ENCODE results near the gene SLC4A2.
"Not testable (repeated sequence)": the region's sequence is repeated elsewhere in the genome, so short reads cannot be mapped to it uniquely, and the experiment has no call there.

SLC4A2 gene

GRCh38 chr7:151025924-151026671 is 33.3 kb upstream of the SLC4A2 start:
- no peak for DNase-seq (ENCODE audit: low read depth in 2 of 2)

- DNase-seq (ENCODE audit: low read depth in 2 of 2), result not testable (repeated sequence)
Observed at GRCh38 chr7:151026771-151027727, 32.3 kb upstream of the SLC4A2 start.

DNA sequence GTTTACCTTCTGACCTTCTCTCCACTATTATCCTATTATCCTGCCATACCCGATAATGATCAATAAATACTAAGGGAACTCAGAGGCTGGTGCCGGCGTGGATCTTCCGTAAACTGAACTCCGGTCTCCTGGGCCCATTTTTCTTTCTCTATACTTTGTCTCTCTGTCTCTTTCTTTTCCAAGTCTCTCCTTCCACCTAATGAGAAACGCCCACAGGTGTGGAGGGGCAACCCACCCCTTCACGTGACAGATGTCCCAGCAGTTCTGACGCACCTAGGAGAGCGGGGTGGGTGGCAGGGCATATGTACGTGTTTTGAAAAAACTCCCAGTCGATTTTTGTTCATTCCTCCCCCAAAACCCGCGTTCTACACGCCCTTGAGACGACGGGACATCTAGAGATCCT is 31.7 kb upstream of the SLC4A2 start:
- not testable (repeated sequence) for DNase-seq (ENCODE audit: low read depth in 2 of 2)

GRCh38 chr7:151028131-151028947 is 31.1 kb upstream of the SLC4A2 start, which contains the start of gene ABCB8:
Gene ABCB8 (plus strand): TSS chr7:151028450. CDS start chr7:151028516, 66 bp downstream.
- peak; percentile 95 for DNase-seq (ENCODE audit: low read depth in 2 of 2)

DNA sequence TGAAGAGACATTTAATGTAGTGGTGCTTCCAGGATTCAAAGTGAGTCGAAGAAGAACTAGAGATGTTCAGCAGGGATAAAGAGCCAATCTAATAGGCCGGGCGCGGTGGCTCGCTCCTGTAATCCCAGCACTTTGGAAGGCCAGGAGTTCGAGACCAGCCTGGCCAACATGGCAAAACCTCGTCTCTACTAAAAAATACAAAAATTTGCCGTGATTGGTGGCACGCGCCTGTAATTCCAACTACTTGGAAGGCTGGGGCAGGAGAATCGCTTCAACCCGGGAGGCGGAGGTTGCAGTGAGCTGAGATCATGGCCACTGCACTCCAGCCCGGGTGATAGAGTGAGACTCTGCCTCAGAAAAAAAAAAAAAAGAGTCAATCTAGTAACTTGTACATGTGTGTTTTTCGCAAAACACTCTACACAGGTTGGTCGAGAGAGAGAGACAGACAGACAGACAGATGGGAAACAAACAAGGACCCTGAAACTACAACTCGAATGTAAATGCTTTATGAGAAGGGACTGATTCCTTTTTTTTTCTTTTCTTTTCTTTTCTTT is 30.4 kb upstream of the SLC4A2 start:
- DNase-seq (ENCODE audit: low read depth in 2 of 2), result no peak

- DNase-seq (ENCODE audit: low read depth in 2 of 2), result no peak
Observed at GRCh38 chr7:151031011-151031410, 28.4 kb upstream of the SLC4A2 start.

GRCh38 chr7:151032936-151033863 is 26.2 kb upstream of the SLC4A2 start:
- no peak for DNase-seq (ENCODE audit: low read depth in 2 of 2)

GRCh38 chr7:151033864-151034249 is 25.5 kb upstream of the SLC4A2 start:
- no peak for DNase-seq (ENCODE audit: low read depth in 2 of 2)

GRCh38 chr7:151034312-151035025 is 24.9 kb upstream of the SLC4A2 start:
- DNase-seq (ENCODE audit: low read depth in 2 of 2), result no peak

- no peak for DNase-seq (ENCODE audit: low read depth in 2 of 2)
Observed at GRCh38 chr7:151035026-151035717, 24.2 kb upstream of the SLC4A2 start.

GRCh38 chr7:151035902-151036301 is 23.5 kb upstream of the SLC4A2 start:
- DNase-seq (ENCODE audit: low read depth in 2 of 2), result no peak

GRCh38 chr7:151038951-151039849 is 20.2 kb upstream of the SLC4A2 start:
- no peak for DNase-seq (ENCODE audit: low read depth in 2 of 2)

DNA sequence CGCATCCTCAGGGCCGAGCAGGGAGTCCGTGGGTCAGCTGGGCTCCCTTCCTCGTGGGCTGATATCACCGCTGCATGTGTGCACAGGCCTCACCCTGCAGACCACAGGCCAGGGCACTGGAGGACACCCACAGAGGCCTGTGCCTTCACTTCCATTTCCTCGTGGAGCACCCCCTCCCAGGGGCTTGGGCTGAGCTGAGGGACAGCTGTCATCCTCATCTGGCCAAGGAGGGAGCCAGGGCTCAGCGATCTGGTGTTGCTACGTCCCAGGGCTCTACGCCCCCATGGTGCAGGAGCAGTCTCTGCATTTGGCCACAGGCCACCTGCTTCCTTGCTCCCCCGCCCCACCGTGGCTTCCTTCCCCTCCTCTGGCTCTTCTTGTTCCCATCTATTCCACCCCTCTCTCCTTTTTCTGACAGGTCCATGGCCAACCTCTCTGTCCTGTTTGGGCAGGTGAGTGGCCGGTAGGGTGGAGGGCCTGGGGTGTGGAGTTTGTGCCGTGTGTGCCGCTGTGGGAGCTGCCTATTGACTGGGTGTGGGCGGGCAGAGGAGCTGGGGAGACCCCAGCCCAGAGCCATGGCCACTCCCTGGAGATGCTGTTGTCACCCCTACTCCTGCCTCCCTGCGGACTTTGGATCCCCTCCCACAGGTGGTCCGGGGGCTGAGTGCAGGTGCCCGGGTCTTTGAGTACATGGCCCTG is 19.4 kb upstream of the SLC4A2 start:
- no peak for DNase-seq (ENCODE audit: low read depth in 2 of 2)

DNA sequence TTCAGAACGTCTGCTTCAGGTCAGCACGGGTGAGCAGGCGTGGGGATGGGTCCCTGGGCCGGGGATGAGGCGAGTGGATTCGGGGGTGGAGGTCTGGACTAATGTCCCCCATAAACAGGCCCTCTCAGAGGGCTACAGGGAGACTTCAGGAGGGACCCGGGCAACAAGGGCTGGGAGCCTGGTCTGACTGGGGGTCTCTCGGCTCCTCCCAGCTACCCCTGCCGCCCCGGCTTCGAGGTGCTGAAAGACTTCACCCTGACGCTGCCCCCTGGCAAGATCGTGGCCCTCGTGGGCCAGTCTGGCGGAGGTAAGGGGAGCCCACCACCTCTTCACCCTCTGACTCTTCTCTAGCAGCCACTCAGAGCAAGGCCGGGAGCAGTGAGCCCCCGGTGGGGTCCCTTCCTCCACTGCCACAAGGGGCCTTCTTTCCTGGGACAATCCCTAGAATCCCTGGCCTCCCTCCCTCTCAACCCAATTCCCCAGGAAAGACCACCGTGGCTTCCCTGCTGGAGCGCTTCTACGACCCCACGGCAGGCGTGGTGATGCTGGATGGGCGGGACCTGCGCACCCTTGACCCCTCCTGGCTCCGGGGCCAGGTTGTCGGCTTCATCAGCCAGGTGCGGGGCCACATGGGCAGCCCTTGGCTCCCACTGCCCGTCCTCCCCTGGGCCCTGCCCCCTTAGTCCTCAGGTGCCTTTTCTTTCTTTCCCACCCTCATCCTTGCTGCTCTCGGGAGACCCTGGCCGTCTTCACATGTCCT is 18.6 kb upstream of the SLC4A2 start:
- DNase-seq (ENCODE audit: low read depth in 2 of 2), result no peak

GRCh38 chr7:151043449-151043848 is 15.9 kb upstream of the SLC4A2 start:
- DNase-seq (ENCODE audit: low read depth in 2 of 2), result not testable (repeated sequence)

GRCh38 chr7:151043959-151044358 is 15.4 kb upstream of the SLC4A2 start:
- no peak for DNase-seq (ENCODE audit: low read depth in 2 of 2)

- DNase-seq (ENCODE audit: low read depth in 2 of 2), result no peak
Observed at GRCh38 chr7:151045262-151045661, 14.1 kb upstream of the SLC4A2 start.

All from stimulated activated CD8-positive, alpha-beta memory T cell treated with anti-CD3 and anti-CD28 coated beads, Interleukin-7, amount 100 ng/mL, for 1 hour (primary cell).